H1 (cell line): ENCODE measurements around the gene ASB1. TPM values are rescaled to one million over a fixed set of nuclear protein-coding genes. Genes with fewer than 3 reads are reported as not detected.

Source experiments
- CTCF ChIA-PET: fragments of 300-600 bp; sonication (Branson Sonifier 250); formaldehyde crosslinking; loops from one replicate; lab custom pipeline; 2021; ENCODE audit not compliant: partially characterized antibody; lab: Charles Lee
- POLR2A ChIA-PET: fragments of 300-600 bp; sonication (Branson Sonifier 250); formaldehyde crosslinking; loops from one replicate; lab custom pipeline; 2021; ENCODE audit warnings: inconsistent platforms; ENCODE audit not compliant: partially characterized antibody; lab: Charles Lee
- DNase-seq, 2 experiments: peaks; one replicate each; pipeline versions ENCODE4 v3.0.0 to v3.0.0-alpha.2; 2010 to 2022; ENCODE audit warnings: low spot score in 2 of 2, low read depth in 1 of 2, mixed read lengths in 1 of 2
- FAIRE-seq: peaks from 2 replicates; lab custom pipeline; 2011; peaks lifted over from hg19 to GRCh38; lab: Jason Lieb, UNC
- H2AFZ ChIP-seq: 2 replicates; pipeline ENCODE4 v1.8.1; 2012; ENCODE audit warnings: low read length, inconsistent platforms
- H2AK5ac ChIP-seq: 2 replicates; pipeline ENCODE4 v1.6.1; 2013; ENCODE audit warnings: low read depth, low read length
- H2BK120ac ChIP-seq: replicated peaks from 2 replicates; pipeline ENCODE3; 2013; ENCODE audit warnings: low read depth, low read length, inconsistent platforms
- H2BK12ac ChIP-seq: 2 replicates; pipeline ENCODE4 v1.6.1; 2013; ENCODE audit warnings: low read depth, low read length
- H2BK15ac ChIP-seq: 2 replicates; pipeline ENCODE4 v1.6.1; 2013; ENCODE audit warnings: low read length
- H2BK20ac ChIP-seq: 2 replicates; pipeline ENCODE4 v1.6.1; 2013; ENCODE audit warnings: low read length
- H2BK5ac ChIP-seq: 2 replicates; pipeline ENCODE4 v1.6.1; 2013; ENCODE audit warnings: low read depth, low read length
- H3K14ac ChIP-seq: 2 replicates; pipeline ENCODE4 v1.6.1; 2013; ENCODE audit warnings: inconsistent platforms; ENCODE audit not compliant: insufficient read length
- H3K18ac ChIP-seq: 2 replicates; pipeline ENCODE4 v1.6.1; 2013; ENCODE audit warnings: low read length; ENCODE audit errors: extremely low read depth
- H3K23ac ChIP-seq: 2 replicates; pipeline ENCODE4 v1.6.1; 2013; ENCODE audit warnings: inconsistent platforms; ENCODE audit not compliant: insufficient read length
- H3K23me2 ChIP-seq: 2 replicates; pipeline ENCODE4 v1.6.1; 2013; ENCODE audit warnings: low read depth, low read length
- H3K27ac ChIP-seq: 2 replicates; pipeline ENCODE4 v1.6.1; 2011; ENCODE audit warnings: low read depth, low read length, inconsistent platforms
- H3K27me3 ChIP-seq, 4 experiments: replicated peaks in 1 of 4; 1 replicate in 1 of 4; 2 replicates in 3 of 4; pipeline versions ENCODE4 v1.6.1 to v1.8.1; 2011 to 2013; ENCODE audit warnings: low read length in 3 of 4, mild to moderate bottlenecking in 3 of 4, inconsistent platforms in 2 of 4, mixed read lengths in 2 of 4, moderate library complexity in 1 of 4; ENCODE audit not compliant: control insufficient read depth in 3 of 4, insufficient read depth in 3 of 4; ENCODE audit errors: extremely low read depth in 1 of 4
- H3K36me3 ChIP-seq, 4 experiments: 2 replicates each; pipeline versions ENCODE4 v1.6.1 to v1.8.1; 2011 to 2013; ENCODE audit warnings: mild to moderate bottlenecking in 4 of 4, low read length in 3 of 4, moderate library complexity in 2 of 4, control low read depth in 1 of 4, inconsistent platforms in 1 of 4; ENCODE audit not compliant: insufficient read depth in 4 of 4, control insufficient read depth in 2 of 4
- H3K4ac ChIP-seq: replicated peaks from 2 replicates; pipeline ENCODE3; 2013; ENCODE audit warnings: low read length, low read depth, mixed read lengths, inconsistent platforms; ENCODE audit not compliant: insufficient read length
- H3K4me1 ChIP-seq, 4 experiments: replicated peaks in 1 of 4; 1 replicate in 1 of 4; 2 replicates in 3 of 4; pipeline versions ENCODE4 v1.6.1 to v1.8.1; 2011 to 2013; ENCODE audit warnings: low read length in 3 of 4, inconsistent platforms in 2 of 4, mixed read lengths in 1 of 4; ENCODE audit not compliant: insufficient read depth in 4 of 4, control insufficient read depth in 3 of 4
- H3K4me2 ChIP-seq, 2 experiments: 2 replicates each; pipeline versions ENCODE4 v1.6.1 to v1.8.1; 2011 to 2013; ENCODE audit warnings: low read depth in 2 of 2, low read length in 2 of 2, control low read depth in 1 of 2, inconsistent platforms in 1 of 2, mild to moderate bottlenecking in 1 of 2; ENCODE audit not compliant: insufficient read depth in 1 of 2
- H3K4me3 ChIP-seq, 4 experiments: fragments of 200-600, 300-600 bp in 1 of 4; sonication (generic), shearing (Covaris generic), sonication (Bioruptor Twin) in 1 of 4; 2 replicates each; pipeline versions ENCODE4 v1.5.1 to v1.8.1; 2011 to 2016; ENCODE audit warnings: low read length in 4 of 4, low read depth in 3 of 4, control low read depth in 2 of 4, inconsistent platforms in 2 of 4, mild to moderate bottlenecking in 2 of 4, mixed read lengths in 1 of 4, moderate library complexity in 1 of 4; ENCODE audit not compliant: insufficient read depth in 2 of 4; ENCODE audit errors: extremely low read depth in 1 of 4
- H3K56ac ChIP-seq: replicated peaks from 2 replicates; pipeline ENCODE3; 2013; ENCODE audit warnings: low read depth, mild to moderate bottlenecking, mixed read lengths, low read length, inconsistent platforms; ENCODE audit not compliant: insufficient read length
- H3K79me1 ChIP-seq: 2 replicates; pipeline ENCODE4 v1.6.1; 2013; ENCODE audit warnings: low read depth, low read length, control low read depth
- H3K79me2 ChIP-seq, 2 experiments: 2 replicates each; pipeline versions ENCODE4 v1.6.1 to v1.8.1; 2012 to 2013; ENCODE audit warnings: low read length in 2 of 2, mild to moderate bottlenecking in 2 of 2, inconsistent platforms in 1 of 2; ENCODE audit not compliant: insufficient read depth in 2 of 2, control insufficient read depth in 1 of 2
- H3K9ac ChIP-seq, 4 experiments: replicated peaks in 1 of 4; 1 replicate in 1 of 4; 2 replicates in 3 of 4; pipeline versions ENCODE4 v1.6.1 to v1.8.1; 2011 to 2013; ENCODE audit warnings: low read depth in 3 of 4, low read length in 3 of 4, control low read depth in 2 of 4, mild to moderate bottlenecking in 2 of 4, moderate library complexity in 2 of 4, inconsistent platforms in 1 of 4; ENCODE audit errors: extremely low read depth in 1 of 4
- H3K9me3 ChIP-seq, 2 experiments: 2 replicates each; pipeline versions ENCODE4 v1.6.1 to v1.8.1; 2012 to 2013; ENCODE audit warnings: mild to moderate bottlenecking in 2 of 2, moderate library complexity in 2 of 2, control low read depth in 1 of 2, inconsistent platforms in 1 of 2, low read depth in 1 of 2, low read length in 1 of 2, mixed read lengths in 1 of 2; ENCODE audit not compliant: insufficient read depth in 2 of 2
- H4K20me1 ChIP-seq, 2 experiments: replicated peaks in 1 of 2; 2 replicates each; pipeline versions ENCODE3 to v1.8.1; 2011 to 2013; ENCODE audit warnings: inconsistent platforms in 2 of 2, low read length in 2 of 2, mild to moderate bottlenecking in 1 of 2; ENCODE audit not compliant: insufficient read depth in 2 of 2, control insufficient read depth in 1 of 2
- H4K5ac ChIP-seq: 2 replicates; pipeline ENCODE4 v1.6.1; 2013; ENCODE audit warnings: low read length, low read depth, mixed read lengths, inconsistent platforms; ENCODE audit not compliant: insufficient read length
- H4K8ac ChIP-seq: 2 replicates; pipeline ENCODE4 v1.8.0; 2013; ENCODE audit warnings: mild to moderate bottlenecking, moderate library complexity, low read length, inconsistent platforms; ENCODE audit not compliant: insufficient read depth; ENCODE audit errors: extremely low read depth
- H4K91ac ChIP-seq: replicated peaks from 2 replicates; pipeline ENCODE3; 2013; ENCODE audit warnings: low read length, mixed read lengths, inconsistent platforms; ENCODE audit not compliant: insufficient read length
- CEBPB ChIP-seq: IDR thresholded peaks from 2 replicates; pipeline ENCODE4 v1.6.1; 2012; ENCODE audit warnings: low read depth, low read length
- SP2 ChIP-seq: IDR thresholded peaks from 2 replicates; pipeline ENCODE4 v1.6.1; 2012; ENCODE audit warnings: mild to moderate bottlenecking, low read length, inconsistent platforms
- WGBS, 2 experiments: shearing (Covaris generic) in 1 of 2; methylation state at CpG; one replicate each; pipeline versions ENCODE4 v1.1.6 to v1.1.7; 2013 to 2015; ENCODE audit warnings: low lambda C conversion rate in 2 of 2, mixed read lengths in 2 of 2, inconsistent platforms in 1 of 2, low coverage in 1 of 2, missing lambda C conversion rate in 1 of 2; ENCODE audit not compliant: insufficient replicate concordance in 2 of 2, insufficient coverage in 1 of 2, insufficient read length in 1 of 2; ENCODE audit errors: extremely low coverage in 1 of 2, missing lambda C conversion rate in 1 of 2; 5-methylcytosine and 5-hydroxymethylcytosine counted together
- polyA plus RNA-seq, 7 experiments: library from polyadenylated mRNA; depleted of rRNA in 3 of 7; stranded (reverse) in 5 of 7; unstranded in 2 of 7; fragments of >200 nt in 5 of 7; fragments of 200-250 nt in 2 of 7; gene quantifications; 1 replicate in 5 of 7; 2 replicates in 1 of 7; 4 replicates in 1 of 7; pipeline versions ENCODE4 v1.2.1 to v1.2.3, GENCODE V29; 2011 to 2013; ENCODE audit warnings: missing spikeins in 2 of 7, mixed read lengths in 2 of 7
- total RNA-seq: library from RNA; stranded (reverse); fragmentation: NEBNext Ultra II Directional; extraction: Animal tissue kit (Norgen Biotek cat#: 25700); gene quantifications from 2 replicates; pipeline ENCODE4 v1.2.1, GENCODE V29; 2021

ASB1 gene
- total and polyA plus RNA-seq, 2 of the 8 experiments (the other 6 are each of a cell fraction or from before 2014, with no cell fraction given): 24.1 to 36.0 TPM

DNA sequence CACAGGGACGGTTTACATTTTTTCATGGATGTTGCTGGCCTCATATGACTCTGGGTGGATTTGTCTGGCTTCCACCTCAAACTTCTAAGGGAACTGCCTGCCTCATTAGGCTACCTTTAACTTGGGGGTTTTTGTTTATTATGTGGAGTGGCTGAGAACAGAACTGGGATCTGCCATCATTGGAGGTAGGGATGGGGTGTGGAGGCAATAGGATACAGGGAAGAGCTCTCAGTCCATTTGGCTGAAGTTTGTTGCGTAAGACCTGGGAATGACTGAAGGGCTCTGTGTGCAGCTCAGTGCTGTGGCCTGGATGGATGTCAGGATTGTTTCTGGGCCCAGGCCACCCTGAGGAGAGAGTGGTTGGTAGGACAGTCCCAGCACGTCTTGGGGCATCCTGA is 31.2 kb downstream of the ASB1 start:
- CTCF ChIA-PET: interaction anchor here (1.4 to 7.0 kb wide), 3 partner anchors 89 to 152 kb away, joined by 4 to 52 read pairs (median 5); no protein-coding TSS in a partner anchor
- WGBS, 2 experiments: 87% methylated on average over 3 of the region's 3 CpGs; no CpG with 5 or more reads in 1 of the 2 experiments

More for the DNA sequence above, 31.2 kb downstream of the ASB1 start:
- no peak overlapping the region for H3K23ac ChIP-seq
- H3K36me3 ChIP-seq: no peaks in the 10 kb centered on the region
- H2BK5ac ChIP-seq: no peak overlapping the region
- no peak overlapping the region for H4K91ac ChIP-seq
- no peak overlapping the region for H4K5ac ChIP-seq
- POLR2A ChIA-PET: no interaction called here
- no peak overlapping the region for H2AK5ac ChIP-seq
- no peak overlapping the region for H2BK20ac ChIP-seq
- 0 out of 7 replicates have a peak, but pooled peaks cover 0 to 4% (median 0%) of the 10 kb centered on the region in 4 experiments for H3K27me3 ChIP-seq
- TF ChIP-seq SP2: no peak
- TF ChIP-seq CEBPB: peak; percentile 47; the same call in 1 of the 2 replicates
- TF ChIP-seq, all 59 proteins: peak for 1
- Histone ChIP-seq H3K56ac (no peak overlapping the region), H2BK12ac (no peak overlapping the region), H2BK15ac (no peak overlapping the region), H3K23me2 (no peaks in the 10 kb centered on the region), H2AFZ (no peak overlapping the region), H2BK120ac (no peak overlapping the region), H3K9ac (no peak overlapping the region), H3K4me2 (no peak overlapping the region), H3K79me1 (no peaks in the 10 kb centered on the region), H3K4me1 (no peaks in the 10 kb centered on the region), H4K8ac (no peak overlapping the region), H3K27ac (no peak overlapping the region), H3K4ac (no peak overlapping the region), H3K14ac (no peak overlapping the region), H3K9me3 (peaks cover 0 to 3% of the 10 kb centered on the region in 2 experiments; a peak in 2 of 4 replicates), H3K79me2 (no peaks in the 10 kb centered on the region), H3K4me3 (no peak overlapping the region), H4K20me1 (no peaks in the 10 kb centered on the region), H3K18ac (no peak overlapping the region)
- FAIRE-seq: no peak
- no peak for DNase-seq
